Kidney (tissue), 14 donors: ENCODE results near the gene LRRC28. TPM values are rescaled to one million over a fixed set of nuclear protein-coding genes. Genes with fewer than 3 reads are reported as not detected.

Source experiments
- DNase-seq, 5 donors: peaks; one replicate each; pipeline ENCODE4 v3.0.0-alpha.2; 2013 to 2020
- FAIRE-seq: peaks from 2 replicates; lab custom pipeline; 2012; peaks lifted over from hg19 to GRCh38; lab: Jason Lieb, UNC
- H3K27ac ChIP-seq, 2 donors: one replicate each; pipeline ENCODE4 v1.7.0; 2013; ENCODE audit warnings: low read depth in 2 of 2, low read length in 2 of 2, inconsistent platforms in 1 of 2
- H3K27me3 ChIP-seq: one replicate; pipeline ENCODE4 v1.7.1; 2013; ENCODE audit warnings: low read length, inconsistent platforms; ENCODE audit not compliant: control insufficient read depth, insufficient read depth
- H3K36me3 ChIP-seq, 3 donors: one replicate each; pipeline versions ENCODE4 v1.7.0 to v1.7.1; 2013; ENCODE audit warnings: low read length in 3 of 3, control low read depth in 1 of 3, inconsistent platforms in 1 of 3; ENCODE audit not compliant: insufficient read depth in 3 of 3, control insufficient read depth in 2 of 3
- H3K4me1 ChIP-seq, 3 donors: one replicate each; pipeline versions ENCODE4 v1.7.0 to v1.7.1; 2013; ENCODE audit warnings: low read length in 3 of 3, inconsistent platforms in 1 of 3, low read depth in 1 of 3; ENCODE audit not compliant: control insufficient read depth in 2 of 3, insufficient read depth in 2 of 3
- H3K4me3 ChIP-seq, 3 donors: one replicate each; pipeline versions ENCODE4 v1.7.0 to v1.8.1; 2013; ENCODE audit warnings: low read length in 3 of 3, control low read depth in 1 of 3, inconsistent platforms in 1 of 3
- H3K9ac ChIP-seq, 3 donors: one replicate each; pipeline versions ENCODE4 v1.7.0 to v1.7.1; 2013; ENCODE audit warnings: low read length in 3 of 3, control low read depth in 1 of 3, inconsistent platforms in 1 of 3
- H3K9me3 ChIP-seq, 3 donors: one replicate each; pipeline versions ENCODE4 v1.7.0 to v1.7.1; 2013; ENCODE audit warnings: low read length in 3 of 3, control low read depth in 1 of 3, inconsistent platforms in 1 of 3; ENCODE audit not compliant: control insufficient read depth in 2 of 3, insufficient read depth in 1 of 3
- CTCF ChIP-seq: IDR thresholded peaks from 3 replicates; pipeline ENCODE4 v1.5.1; 2012; ENCODE audit warnings: mild to moderate bottlenecking, moderate library complexity, borderline replicate concordance; ENCODE audit not compliant: insufficient read depth; ENCODE audit errors: extremely low read depth
- intact Hi-C: fragments of 100-400 bp; cut with DNase I; formaldehyde crosslinking; loops from one replicate; pipeline ENCODE4 v1.11.1; 2022
- polyA plus RNA-seq: library from polyadenylated mRNA; stranded (reverse); fragments of 350-450 nt; fragmentation: Illumina TruSeq; extraction: RNeasy Lipid Tissue Mini Kit (QIAGEN cat#74804); gene quantifications from one replicate; pipeline ENCODE4 v1.2.3, GENCODE V29; 2014; ENCODE audit warnings: low read depth, low replicate concordance; ENCODE audit not compliant: insufficient read depth
- total RNA-seq: library from RNA; stranded (reverse); fragmentation: NEBNext Ultra II Directional; extraction: Animal tissue kit (Norgen Biotek cat#: 25700); gene quantifications from one replicate; pipeline ENCODE4 v1.2.1, GENCODE V29; 2021
- donor health status: control.
- donor health status: control.
- donor health status: control.
- donor health status: control.
- donor health status: control.
- donor health status: DM: yes; HTN: yes; CAD: no.
- donor health status: Normal renal cell carcinoma (clear cell type).

The LRRC28 gene
- total and polyA plus RNA-seq, 2 donors from 2014 or later = 25.5 to 34.7 TPM

GRCh38 chr15:99247062-99247461 is 4.2 kb upstream of the LRRC28 start:
- no peak for FAIRE-seq
- DNase-seq = no peak
- Histone ChIP-seq H3K9ac (no peak overlapping the region), H3K27me3 (no peaks in the 10 kb centered on the region), H3K4me3 (no peak overlapping the region), H3K9me3 (no peaks in the 10 kb centered on the region), H3K36me3 (no peaks in the 10 kb centered on the region), H3K27ac (no peak overlapping the region), H3K4me1 (peaks cover 0 to 8% (median 5%) of the 10 kb centered on the region in 3 donors)
- intact Hi-C loops = no loop called here
- no peak for TF ChIP-seq CTCF

- Histone ChIP-seq H3K36me3 (no peaks in the 10 kb centered on the region), H3K27me3 (no peaks in the 10 kb centered on the region), H3K4me1 (peaks cover 0 to 12% (median 12%) of the 10 kb centered on the region in 3 donors), H3K4me3 (peak overlapping the region; percentile 83 to 97 (median 87)), H3K9me3 (no peaks in the 10 kb centered on the region), H3K27ac (no peak overlapping the region), H3K9ac (peak overlapping the region in 2 of 3 donors; percentile 15 to 42)
- no peak for FAIRE-seq
- intact Hi-C loops = no loop called here
- DNase-seq = no peak
- TF ChIP-seq CTCF = no peak
These were observed 3.1 kb upstream of the LRRC28 start for GRCh38 chr15:99248000-99248715.

- peak within 1 kb of the TSS; percentile 81 to 83 for H3K27ac ChIP-seq
- no peak for TF ChIP-seq CTCF
- intact Hi-C loops = no loop called here
- peaks cover 0 to 18% (median 15%) of the 10 kb centered on the region in 3 donors for H3K4me1 ChIP-seq
- H3K36me3 ChIP-seq = no peaks in the 10 kb centered on the region
- peak within 1 kb of the TSS; percentile 83 to 97 (median 87) for H3K4me3 ChIP-seq
- H3K27me3 ChIP-seq = no peaks in the 10 kb centered on the region
- FAIRE-seq = peak; percentile 98
- H3K9ac ChIP-seq = peak within 1 kb of the TSS; percentile 88 to 94 (median 92)
- peak in 3 of 5 donors; percentile 37 to 97 (median 94) for DNase-seq
- no peaks in the 10 kb centered on the region for H3K9me3 ChIP-seq
These were observed 1.9 kb upstream of the LRRC28 start, which contains the start of gene TTC23 for GRCh38 chr15:99249270-99249841. TTC23 (minus strand) TSS chr15:99249581; CDS start chr15:99228712, 20,869 bp downstream.
